ENCODE results near the gene FLNB. TPM values are rescaled to one million over a fixed set of nuclear protein-coding genes. Genes with fewer than 3 reads are reported as not detected.

The FLNB gene
- total RNA-seq, 4 donors from 2014 or later: 61.9 to 114 (median 89.9) TPM

- no peak overlapping the region for H3K4me3 ChIP-seq
- DNase-seq (ENCODE audit: extremely low spot score): no peak
- peaks cover 0 to 22% (median 19%) of the 10 kb centered on the region in 4 donors for H3K4me1 ChIP-seq
- intact Hi-C loops (cut with DNase I): no loop called here
- peak overlapping the region; percentile 18 to 53 (median 38) for H3K27ac ChIP-seq (replicated peaks in 1 of 4)
- 83% methylated on average over 13 of the region's 13 CpGs for WGBS
- TF ChIP-seq EP300 (IDR thresholded peaks at IDR 0.05) (no peak), CTCF (IDR thresholded peaks at IDR 0.05) (no peak), POLR2AphosphoS5 (IDR thresholded peaks at IDR 0.05) (no peak), POLR2A (IDR thresholded peaks at IDR 0.05; ENCODE audit: low read depth) (no peak)
- peaks cover 53 to 99% (median 95%) of the 10 kb centered on the region in 4 donors for H3K36me3 ChIP-seq
- no peaks in the 10 kb centered on the region for H3K9me3 ChIP-seq
- no peaks in the 10 kb centered on the region for H3K27me3 ChIP-seq
Observed at GRCh38 chr3:58150810-58151199, 142.6 kb downstream of the FLNB start.

GRCh38 chr3:58151637-58152036, 143.4 kb downstream of the FLNB start:
- WGBS: 72% methylated on average over 3 of the region's 3 CpGs
- Histone ChIP-seq H3K4me3 (no peak overlapping the region), H3K36me3 (peaks cover 53 to 99% (median 94%) of the 10 kb centered on the region in 4 donors), H3K27me3 (no peaks in the 10 kb centered on the region), H3K4me1 (peaks cover 0 to 24% (median 22%) of the 10 kb centered on the region in 4 donors), H3K9me3 (no peaks in the 10 kb centered on the region), H3K27ac (replicated peaks in 1 of 4) (peak overlapping the region; percentile 20 to 53 (median 38))
- intact Hi-C loops (cut with DNase I): no loop called here
- TF ChIP-seq EP300 (IDR thresholded peaks at IDR 0.05) (no peak), POLR2A (IDR thresholded peaks at IDR 0.05; ENCODE audit: low read depth) (no peak), CTCF (IDR thresholded peaks at IDR 0.05) (no peak), POLR2AphosphoS5 (IDR thresholded peaks at IDR 0.05) (no peak)
- DNase-seq (ENCODE audit: extremely low spot score): no peak

GRCh38 chr3:58152225-58153015, 144.2 kb downstream of the FLNB start:
- Histone ChIP-seq H3K36me3 (peaks cover 45 to 97% (median 90%) of the 10 kb centered on the region in 4 donors), H3K27me3 (no peaks in the 10 kb centered on the region), H3K27ac (replicated peaks in 1 of 4) (peak overlapping the region in 3 of 4 donors; percentile 20 to 53 (median 25)), H3K9me3 (no peaks in the 10 kb centered on the region), H3K4me3 (no peak overlapping the region), H3K4me1 (peaks cover 0 to 31% (median 27%) of the 10 kb centered on the region in 4 donors)
- WGBS: 93% methylated on average over 17 of the region's 17 CpGs
- TF ChIP-seq POLR2AphosphoS5 (IDR thresholded peaks at IDR 0.05): no peak
- no peak for TF ChIP-seq POLR2A (IDR thresholded peaks at IDR 0.05; ENCODE audit: low read depth)
- TF ChIP-seq EP300 (IDR thresholded peaks at IDR 0.05): no peak
- no peak for TF ChIP-seq CTCF (IDR thresholded peaks at IDR 0.05)
- intact Hi-C loops (cut with DNase I): no loop called here
- DNase-seq (ENCODE audit: extremely low spot score): no peak

GRCh38 chr3:58153371-58153770, 145.1 kb downstream of the FLNB start:
- 93% methylated on average over 14 of the region's 16 CpGs for WGBS

More at GRCh38 chr3:58153371-58153770, 145.1 kb downstream of the FLNB start:
- Histone ChIP-seq H3K9me3 (no peaks in the 10 kb centered on the region), H3K4me3 (no peak overlapping the region), H3K27me3 (no peaks in the 10 kb centered on the region), H3K4me1 (peaks cover 0 to 40% (median 31%) of the 10 kb centered on the region in 4 donors), H3K36me3 (peaks cover 35 to 97% (median 86%) of the 10 kb centered on the region in 4 donors), H3K27ac (replicated peaks in 1 of 4) (peak overlapping the region in 1 of 4 donors; percentile 29)
- TF ChIP-seq POLR2AphosphoS5 (IDR thresholded peaks at IDR 0.05) (no peak), POLR2A (IDR thresholded peaks at IDR 0.05; ENCODE audit: low read depth) (no peak), EP300 (IDR thresholded peaks at IDR 0.05) (no peak), CTCF (IDR thresholded peaks at IDR 0.05) (no peak)
- DNase-seq (ENCODE audit: extremely low spot score): no peak
- intact Hi-C loops (cut with DNase I): no loop called here

Measured in esophagus muscularis mucosa (tissue), 4 donors.